Fibroblast of lung (primary cell): ENCODE measurements around the gene JMJD6.

Experiments used
- EZH2 ChIP-seq: IDR thresholded peaks from 2 replicates; pipeline ENCODE4 v1.5.1; 2012; ENCODE audit warnings: low read length, control low read depth, mild to moderate bottlenecking; ENCODE audit errors: missing control alignments
- TF ChIP-seq, protein P1 (sequence below), 2 donors: IDR thresholded peaks in 1 of 2; conservative IDR thresholded peaks in 1 of 2; 1 replicate in 1 of 2; 2 replicates in 1 of 2; pipeline ENCODE4 v1.5.1; 2011 to 2012; ENCODE audit warnings: low read length in 2 of 2, control low read depth in 1 of 2, inconsistent platforms in 1 of 2, low read depth in 1 of 2, mild to moderate bottlenecking in 1 of 2

DNA sequence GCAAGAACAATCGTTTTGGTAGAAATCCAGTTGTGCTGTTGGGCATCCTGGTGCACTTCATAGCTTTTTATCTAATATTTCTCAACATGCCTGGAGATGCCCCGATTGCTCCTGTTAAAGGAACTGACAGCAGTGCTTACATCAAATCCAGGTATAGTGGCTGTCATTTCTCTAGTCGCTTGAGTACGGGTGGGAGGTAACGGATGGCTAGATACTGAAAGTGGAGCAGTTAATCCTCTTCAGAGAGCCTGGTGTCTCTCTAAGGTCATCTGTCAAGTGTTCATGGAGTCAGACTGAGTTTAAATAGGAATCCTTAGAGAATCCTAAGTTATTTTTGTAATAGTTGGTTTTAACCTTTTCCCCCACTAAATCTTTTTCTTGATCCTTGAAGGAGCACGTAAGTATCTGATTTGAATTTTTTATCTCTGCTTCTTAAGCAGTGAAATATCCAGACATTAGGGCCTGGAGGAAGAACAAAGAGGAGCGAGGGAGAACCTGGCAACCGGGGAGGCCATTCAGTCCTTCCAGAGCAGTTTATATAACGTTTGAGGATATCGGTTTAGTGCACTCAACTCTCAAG lies 48.7 kb upstream of the JMJD6 start:
- TF ChIP-seq EZH2 = no peak
- TF ChIP-seq, protein P1, sequence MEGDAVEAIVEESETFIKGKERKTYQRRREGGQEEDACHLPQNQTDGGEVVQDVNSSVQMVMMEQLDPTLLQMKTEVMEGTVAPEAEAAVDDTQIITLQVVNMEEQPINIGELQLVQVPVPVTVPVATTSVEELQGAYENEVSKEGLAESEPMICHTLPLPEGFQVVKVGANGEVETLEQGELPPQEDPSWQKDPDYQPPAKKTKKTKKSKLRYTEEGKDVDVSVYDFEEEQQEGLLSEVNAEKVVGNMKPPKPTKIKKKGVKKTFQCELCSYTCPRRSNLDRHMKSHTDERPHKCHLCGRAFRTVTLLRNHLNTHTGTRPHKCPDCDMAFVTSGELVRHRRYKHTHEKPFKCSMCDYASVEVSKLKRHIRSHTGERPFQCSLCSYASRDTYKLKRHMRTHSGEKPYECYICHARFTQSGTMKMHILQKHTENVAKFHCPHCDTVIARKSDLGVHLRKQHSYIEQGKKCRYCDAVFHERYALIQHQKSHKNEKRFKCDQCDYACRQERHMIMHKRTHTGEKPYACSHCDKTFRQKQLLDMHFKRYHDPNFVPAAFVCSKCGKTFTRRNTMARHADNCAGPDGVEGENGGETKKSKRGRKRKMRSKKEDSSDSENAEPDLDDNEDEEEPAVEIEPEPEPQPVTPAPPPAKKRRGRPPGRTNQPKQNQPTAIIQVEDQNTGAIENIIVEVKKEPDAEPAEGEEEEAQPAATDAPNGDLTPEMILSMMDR (conservative IDR thresholded peaks at IDR 0.05 in 1 of 2, IDR thresholded peaks at IDR 0.05 in 1 of 2; ENCODE audit: low read depth in 1 of 2, low read length in 2 of 2) = no peak
